Right ventricle myocardium inferior (tissue), 1 donor: ENCODE measurements around the gene TRA2B. TPM values are rescaled to one million over a fixed set of nuclear protein-coding genes. Genes with fewer than 3 reads are reported as not detected.
"Not testable (repeated sequence)": the region's sequence is repeated elsewhere in the genome, so short reads cannot be mapped to it uniquely, and the experiment has no call there.

Experiments used
- ATAC-seq: fragments of 200-7000 bp; cut with Tn5 transposase; one replicate; pipeline ENCODE4 v1.9.1; 2020; ENCODE audit warnings: mild to moderate bottlenecking, moderate library complexity
- DNase-seq: peaks from one replicate; pipeline ENCODE4 v3.0.0; 2021; ENCODE audit errors: missing footprints
- intact Hi-C: fragments of 100-400 bp; cut with DNase I; formaldehyde crosslinking; loops from one replicate; pipeline ENCODE4 v1.11.0; 2022
- total RNA-seq: library from RNA; stranded (reverse); fragmentation: NEBNext Ultra II Directional; extraction: Animal tissue kit (Norgen Biotek cat#: 25700); gene quantifications from one replicate; pipeline ENCODE4 v1.2.1, GENCODE V29; 2021
- donor health status: DM: no; HTN: yes; CAD: no; lungs with severe emphysema.

The TRA2B gene
- total RNA-seq, 1 donor from 2014 or later, result 44.2 TPM

DNA sequence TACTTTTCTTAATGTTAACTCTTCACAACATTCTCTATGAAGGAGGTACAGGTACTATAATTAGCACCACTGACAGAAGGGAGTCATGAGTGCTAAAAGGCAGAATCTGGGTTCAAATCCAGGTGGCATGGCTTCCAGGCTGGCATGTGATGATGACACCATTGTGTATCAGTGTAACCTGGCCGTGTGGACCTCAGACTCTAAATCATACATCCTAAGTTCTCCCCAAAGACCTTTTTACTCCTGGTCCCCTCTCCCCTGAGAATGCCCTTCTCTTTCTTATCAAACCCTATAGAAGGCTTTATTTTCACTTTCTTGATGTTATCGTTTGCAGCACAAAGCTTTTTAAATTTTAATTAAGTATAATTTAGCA is 26.8 kb downstream of the TRA2B start:
- ATAC-seq, intact Hi-C loops, DNase-seq: not testable (repeated sequence)

DNA sequence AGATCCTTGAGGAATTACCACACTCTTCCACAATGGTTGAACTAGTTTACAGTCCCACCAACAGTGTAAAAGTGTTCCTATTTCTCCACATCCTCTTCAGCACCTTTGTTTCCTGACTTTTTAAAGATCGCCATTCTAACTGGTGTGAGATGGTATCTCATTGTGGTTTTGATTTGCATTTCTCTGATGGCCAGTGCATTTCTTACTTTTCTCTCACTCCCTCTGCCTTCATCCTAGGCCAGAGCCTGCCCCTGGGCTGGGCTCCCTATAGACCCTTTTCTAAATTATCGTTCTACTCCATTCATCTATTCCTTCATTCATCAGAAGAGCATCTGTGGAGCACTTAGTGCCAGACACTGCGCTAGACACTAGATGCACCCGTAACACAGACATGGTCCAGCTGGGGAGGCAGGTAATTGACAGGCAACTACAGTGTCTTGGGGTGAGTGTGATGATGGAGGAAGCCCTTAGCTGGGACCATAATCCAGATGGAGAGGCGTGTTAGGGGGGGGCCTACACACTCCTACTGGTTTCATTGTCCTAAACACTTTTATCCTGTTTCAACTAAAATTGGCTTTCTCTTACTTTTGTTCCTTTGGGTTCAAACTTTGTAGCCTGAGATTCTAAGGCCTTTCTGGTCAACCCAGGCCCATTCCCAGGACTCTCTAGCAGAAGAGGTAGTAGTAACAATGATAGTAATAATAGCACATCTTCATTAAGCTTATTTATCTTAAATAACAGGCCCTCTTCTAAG is 27.3 kb downstream of the TRA2B start:
- not testable (repeated sequence) for ATAC-seq

DNA sequence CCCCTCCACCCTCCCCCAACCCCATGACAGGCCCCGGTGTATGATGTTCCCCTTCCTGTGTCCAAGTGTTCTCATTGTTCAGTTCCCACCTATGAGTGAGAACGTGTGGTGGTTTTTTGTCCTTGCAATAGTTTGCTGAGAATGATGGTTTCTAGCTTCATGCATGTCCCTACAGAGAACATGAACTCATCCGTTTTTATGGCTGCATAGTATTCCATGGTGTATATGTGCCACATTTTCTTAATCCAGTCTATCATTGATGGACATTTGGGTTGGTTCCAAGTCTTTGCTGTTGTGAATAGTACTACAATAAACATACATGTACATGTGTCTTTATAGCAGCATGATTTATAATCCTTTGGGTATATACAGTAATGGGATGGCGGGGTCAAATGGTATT is 27.9 kb downstream of the TRA2B start:
- intact Hi-C loops, DNase-seq, ATAC-seq: not testable (repeated sequence)

More for the DNA sequence above, 27.3 kb downstream of the TRA2B start:
- DNase-seq, intact Hi-C loops: not testable (repeated sequence)

DNA sequence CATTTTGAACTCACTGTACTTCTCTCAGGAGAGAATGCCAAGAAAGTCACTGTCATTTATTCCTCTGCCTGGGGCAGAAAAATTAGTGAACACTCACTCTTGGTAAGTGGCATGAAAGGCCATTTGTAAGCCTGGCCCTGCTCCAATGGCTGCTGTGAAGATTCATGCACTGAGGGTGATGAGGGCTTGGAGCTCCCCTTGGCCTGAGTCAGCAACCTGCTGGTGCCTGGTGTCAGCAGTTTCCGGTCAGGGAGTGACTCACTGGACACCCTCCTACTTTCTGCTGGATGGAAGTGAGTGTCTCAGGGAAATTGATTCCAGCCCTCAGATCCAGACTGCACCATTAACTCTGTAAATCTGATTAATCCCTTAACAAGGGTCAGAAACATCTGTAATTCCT is 37.6 kb downstream of the TRA2B start:
- intact Hi-C loops, result no loop called here
- DNase-seq (no peak), ATAC-seq (no peak)

DNA sequence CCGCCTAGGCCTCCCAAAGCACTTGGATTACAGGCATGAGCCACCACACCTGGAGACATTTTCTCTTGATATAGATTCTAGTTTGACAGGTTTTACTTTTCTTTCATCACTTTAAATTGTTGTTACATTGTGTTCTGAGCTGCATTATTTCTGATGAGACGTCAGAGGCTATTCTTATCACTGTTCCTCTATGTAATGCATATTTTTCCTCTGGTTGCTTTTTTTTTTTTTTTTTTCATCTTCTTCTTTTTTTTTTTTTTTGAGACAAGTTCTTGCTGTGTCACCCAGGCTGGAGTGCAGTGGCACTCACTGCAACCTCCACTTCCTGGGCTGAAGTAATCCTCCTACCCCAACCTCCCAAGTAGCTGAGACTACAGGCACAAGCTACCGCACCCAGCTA is 41.2 kb downstream of the TRA2B start:
- DNase-seq (no peak), ATAC-seq (no peak)
- intact Hi-C loops, result no loop called here

DNA sequence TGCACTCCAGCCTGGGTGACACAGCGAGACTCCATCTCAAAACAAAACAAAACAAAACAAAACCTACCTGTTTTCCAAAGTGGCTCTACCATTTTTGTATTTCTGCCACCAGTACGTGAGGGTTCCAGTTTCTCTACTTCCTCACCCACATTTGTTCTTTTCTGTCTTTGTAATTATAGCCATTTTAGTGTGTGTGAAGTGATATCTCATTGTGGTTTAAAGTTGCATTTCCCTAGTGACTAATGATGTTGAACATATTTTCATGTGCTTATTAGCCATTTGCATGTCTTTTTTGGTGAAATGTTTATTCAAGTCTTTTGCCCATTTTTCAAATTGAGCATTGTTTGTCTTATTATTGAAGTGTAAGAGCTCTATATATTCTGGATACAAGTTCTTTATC is 50.7 kb downstream of the TRA2B start:
- ATAC-seq (no peak), DNase-seq (no peak)
- intact Hi-C loops, result no loop called here

DNA sequence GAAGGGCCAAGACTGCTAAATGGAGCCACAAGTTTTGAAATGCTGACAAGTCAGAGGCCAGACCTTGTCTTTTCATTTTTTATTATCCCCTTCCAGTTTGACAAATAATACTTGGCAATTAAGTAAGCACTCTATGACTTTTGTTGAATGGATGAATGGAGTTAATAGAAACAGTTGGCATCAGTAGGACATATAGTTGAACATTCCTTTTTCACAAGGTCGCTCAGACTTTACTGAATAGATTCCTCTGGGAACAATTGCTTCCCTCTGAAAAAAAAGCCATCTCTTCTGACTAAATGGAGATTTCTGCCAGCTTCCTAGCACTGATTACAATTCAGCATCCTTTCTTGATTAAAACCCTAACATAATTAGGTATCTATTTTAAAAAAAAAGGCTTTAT is 53.2 kb downstream of the TRA2B start:
- DNase-seq, result no peak
- no peak for ATAC-seq
- intact Hi-C loops, result no loop called here

DNA sequence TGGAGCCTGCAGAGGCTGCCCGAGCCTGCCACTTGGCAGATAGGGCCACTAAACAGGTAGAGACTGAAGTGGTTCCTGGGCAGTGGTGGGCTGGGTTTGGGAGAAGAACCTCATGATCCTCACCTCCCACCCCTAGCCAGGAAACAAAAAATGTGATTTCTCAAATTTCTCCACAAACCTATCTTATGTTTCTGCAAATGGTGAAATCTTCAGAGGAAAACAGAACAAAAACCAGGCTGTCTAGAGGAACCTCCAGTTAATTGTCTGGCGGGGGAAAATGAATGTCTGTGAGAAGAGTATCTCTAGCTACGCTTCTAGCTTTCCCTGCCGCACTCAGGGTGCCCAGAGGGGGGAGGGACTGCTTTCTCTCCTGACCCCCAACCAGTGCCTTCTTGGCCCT is 55.9 kb downstream of the TRA2B start:
- DNase-seq, result no peak
- intact Hi-C loops, result no loop called here
- ATAC-seq, result no peak

DNA sequence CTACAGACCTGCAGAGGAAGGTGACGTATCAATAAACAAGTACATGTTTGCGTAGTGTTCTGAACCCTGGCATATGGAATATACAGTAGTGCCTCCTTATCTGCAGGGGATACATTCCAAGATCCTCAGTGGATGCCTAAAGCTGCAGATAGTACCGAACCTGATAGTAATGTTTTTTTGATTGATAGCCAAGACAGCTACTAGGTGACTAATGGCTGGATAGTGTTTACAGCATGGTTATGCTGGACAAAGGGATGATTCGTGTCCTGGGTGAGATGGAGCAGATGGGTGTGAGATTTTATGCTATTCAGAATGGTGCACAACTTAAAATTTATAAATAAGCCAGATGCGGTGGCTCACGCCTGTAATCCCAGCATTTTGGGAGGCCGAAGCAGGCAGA is 57.2 kb downstream of the TRA2B start:
- intact Hi-C loops, result no loop called here
- ATAC-seq (no peak), DNase-seq (no peak)

DNA sequence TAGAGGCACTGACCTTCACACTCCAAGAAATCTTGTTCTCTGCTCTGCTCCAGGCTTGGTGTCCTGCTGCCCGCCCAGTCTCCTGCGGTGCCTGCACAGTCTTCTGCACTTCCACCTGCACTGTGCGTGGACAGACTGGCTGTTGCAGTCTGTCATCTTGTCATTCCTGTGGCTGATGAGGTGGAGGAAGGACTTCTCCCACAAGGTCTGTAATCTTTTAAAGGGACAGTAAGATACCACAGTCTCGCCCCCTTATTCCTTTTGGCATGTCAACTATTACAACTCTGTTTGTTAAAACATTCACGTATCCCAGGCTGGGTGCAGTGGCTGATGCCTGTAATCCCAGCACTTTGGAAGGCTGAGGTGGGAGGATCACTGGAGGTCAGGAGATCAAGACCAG is 58.9 kb downstream of the TRA2B start:
- no peak for DNase-seq
- ATAC-seq, result no peak
- intact Hi-C loops, result no loop called here

DNA sequence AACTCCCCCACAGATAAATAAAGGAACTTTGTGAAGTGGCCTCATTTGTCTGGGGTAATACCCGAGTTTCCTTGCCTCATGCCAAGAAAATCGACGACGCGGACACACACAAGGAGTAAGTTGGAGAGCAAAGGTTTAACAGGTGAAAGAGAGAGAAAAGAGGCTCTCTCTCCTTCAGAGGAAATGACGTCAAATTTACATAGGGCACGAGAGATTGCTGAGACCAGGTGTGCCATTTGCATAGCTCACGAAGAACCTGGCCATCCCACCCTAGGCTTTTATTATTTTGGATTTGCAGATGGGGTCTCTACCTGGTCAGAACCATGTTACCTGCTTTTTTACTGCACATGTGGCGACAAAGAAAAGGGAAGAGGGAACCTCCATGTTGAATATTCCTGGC is 63.7 kb downstream of the TRA2B start:
- ATAC-seq (no peak), DNase-seq (no peak)
- intact Hi-C loops, result no loop called here

DNA sequence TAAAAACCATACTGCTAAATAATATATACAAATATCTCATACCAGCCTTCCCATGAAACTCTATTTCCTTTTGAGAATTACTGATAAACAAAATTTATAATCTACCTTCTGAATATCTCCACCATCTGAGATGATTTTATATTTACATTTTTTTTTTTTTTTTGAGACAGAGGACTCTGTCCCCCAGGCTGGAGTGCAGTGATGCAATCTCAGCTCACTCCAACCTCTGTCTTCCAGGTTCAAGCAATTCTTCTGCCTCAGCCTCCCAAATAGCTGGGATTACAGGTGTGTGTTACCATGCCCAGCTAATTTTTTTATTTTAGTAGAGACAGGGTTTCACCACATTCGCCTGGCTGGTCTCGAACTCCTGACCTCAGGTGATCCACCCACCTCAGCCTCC is 70.2 kb downstream of the TRA2B start:
- intact Hi-C loops, result no loop called here
- DNase-seq (no peak), ATAC-seq (no peak)

DNA sequence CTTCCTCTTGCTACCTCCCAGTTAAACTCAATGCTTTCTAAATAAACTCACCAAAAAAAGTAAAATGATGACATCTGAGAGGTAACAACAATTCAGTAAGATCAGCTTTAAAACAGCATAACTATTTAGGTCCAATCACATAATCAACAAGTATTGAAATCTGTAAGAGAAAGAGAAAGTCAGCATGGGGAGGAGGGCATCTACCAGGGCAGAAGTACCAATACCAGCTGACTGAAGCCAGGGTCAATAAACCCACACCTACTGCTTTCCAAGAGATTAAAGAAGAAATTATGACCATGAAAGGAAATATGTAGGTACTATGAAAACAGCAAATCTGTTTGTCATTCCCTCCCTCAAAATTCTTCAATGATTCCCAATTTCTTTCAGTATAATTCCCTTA is 70.8 kb downstream of the TRA2B start:
- ATAC-seq, result no peak
- intact Hi-C loops, result no loop called here

DNA sequence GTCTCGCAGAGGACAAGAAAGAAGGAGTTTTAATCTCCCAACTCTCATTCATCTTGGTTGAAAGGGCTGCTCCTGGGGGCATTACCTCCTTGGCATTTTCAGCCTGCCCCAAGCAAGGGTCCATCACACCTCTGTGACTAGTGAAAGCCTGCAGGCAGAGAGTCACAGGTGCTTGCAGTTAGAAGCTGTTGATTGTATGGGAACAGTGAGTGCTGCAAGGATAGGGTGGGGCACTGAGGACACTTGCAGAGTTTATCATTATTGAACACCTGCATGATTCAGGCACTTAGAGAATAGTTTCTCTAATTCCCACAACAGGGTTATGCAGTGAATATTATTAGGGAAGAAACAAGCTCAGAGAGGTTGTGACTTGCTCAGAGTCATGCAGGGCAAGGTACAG is 71.3 kb downstream of the TRA2B start:
- ATAC-seq (no peak), DNase-seq (no peak)
- intact Hi-C loops, result no loop called here

More for the DNA sequence above, 70.8 kb downstream of the TRA2B start:
- no peak for DNase-seq

Other genes with a start within 250 kb of the TRA2B start
- 15.9 TPM for gene IGF2BP2, start 113.0 kb downstream of the TRA2B start, total RNA-seq
- 4.7 TPM for gene ETV5, start 171.1 kb upstream of the TRA2B start, total RNA-seq